ENCODE results near the gene PGM3. TPM values are rescaled to one million over a fixed set of nuclear protein-coding genes. Genes with fewer than 3 reads are reported as not detected.

Gene PGM3
- polyA plus RNA-seq, 2 of the 4 experiments (the other 2 are of a cell fraction) = 37.3 to 51.7 TPM

GRCh38 chr6:83155794-83156193, 37.3 kb downstream of the PGM3 start (continued):
- TF ChIP-seq ESRRA (IDR thresholded peaks at IDR 0.05; ENCODE audit: borderline replicate concordance, low read length) (no peak), HMGXB4 (CRISPR knock-in tag; IDR thresholded peaks at IDR 0.05; ENCODE audit: borderline replicate concordance) (no peak), KDM5A (IDR thresholded peaks at IDR 0.05) (no peak), CBX2 (IDR thresholded peaks at IDR 0.05; ENCODE audit: borderline replicate concordance, low read depth) (no peak), USF2 (IDR thresholded peaks at IDR 0.05) (no peak), KDM1A (IDR thresholded peaks at IDR 0.05; ENCODE audit: low read depth) (no peak), HDAC2 (IDR thresholded peaks at IDR 0.05) (no peak), MAX (IDR thresholded peaks at IDR 0.05) (no peak), HEYL (CRISPR knock-in tag; IDR thresholded peaks at IDR 0.05) (no peak), ELK1 (IDR thresholded peaks at IDR 0.05; ENCODE audit: low read depth, low read length) (no peak), NFE2L2 (conservative IDR thresholded peaks at IDR 0.05; ENCODE audit: low read length) (no peak), RNF2 (IDR thresholded peaks at IDR 0.05; ENCODE audit: borderline replicate concordance, low read depth) (no peak)

- CTCF ChIA-PET = no interaction called here
- TF ChIP-seq CBX8 (IDR thresholded peaks at IDR 0.05) = no peak
- no peak for TF ChIP-seq CHD4 (IDR thresholded peaks at IDR 0.05; ENCODE audit: borderline replicate concordance)
- no peak for TF ChIP-seq MAZ (IDR thresholded peaks at IDR 0.05; ENCODE audit: borderline replicate concordance, low read depth, low read length)
- no peak for TF ChIP-seq CBX2 (IDR thresholded peaks at IDR 0.05; ENCODE audit: borderline replicate concordance, low read depth)
- no peak for TF ChIP-seq EP300 (IDR thresholded peaks at IDR 0.05)
- no peak for TF ChIP-seq FOSL2 (IDR thresholded peaks at IDR 0.05)
- TF ChIP-seq FOSL2 (CRISPR knock-in tag; IDR thresholded peaks at IDR 0.05) = no peak
- TF ChIP-seq PHF8 (IDR thresholded peaks at IDR 0.05; ENCODE audit: borderline replicate concordance, low read depth) = no peak
- no peak for TF ChIP-seq BHLHE40 (IDR thresholded peaks at IDR 0.05; ENCODE audit: low read depth, low read length)
- no peak for TF ChIP-seq JUNB (IDR thresholded peaks at IDR 0.05)
- no peak for TF ChIP-seq FOXS1 (CRISPR knock-in tag; IDR thresholded peaks at IDR 0.05)
- no peak for TF ChIP-seq ZFP36 (IDR thresholded peaks at IDR 0.05; ENCODE audit: borderline replicate concordance, partially characterized antibody)
- no peak for TF ChIP-seq ESRRA (IDR thresholded peaks at IDR 0.05; ENCODE audit: borderline replicate concordance, low read length)
- TF ChIP-seq CTCF (IDR thresholded peaks at IDR 0.05) = no peak
- no peak for TF ChIP-seq MAX (IDR thresholded peaks at IDR 0.05)
- no peak for TF ChIP-seq TP53 (CRISPR knock-in tag; IDR thresholded peaks at IDR 0.05)
- no peak overlapping the region for H3K4me3 ChIP-seq
- no peaks in the 10 kb centered on the region for H3K9me3 ChIP-seq
- no peak overlapping the region for H3K27ac ChIP-seq
- no peak for ATAC-seq
- no peak for FAIRE-seq
- WGBS (ENCODE audit: missing lambda C conversion rate) = 78% methylated on average over 4 of the region's 4 CpGs
- H3K4me1 ChIP-seq = no peaks in the 10 kb centered on the region
- no peak for DNase-seq (ENCODE audit: low read depth in 1 of 2, low spot score in 1 of 2)
- POLR2A ChIA-PET = no interaction called here
- no peak overlapping the region for H3K4me2 ChIP-seq
Measured at GRCh38 chr6:83153883-83154521, 39.1 kb downstream of the PGM3 start.
